DMS153 (cell line): Measurements from ENCODE around the gene CCNB1IP1.
"Not testable (repeated sequence)": the region's sequence is repeated elsewhere in the genome, so short reads cannot be mapped to it uniquely, and the experiment has no call there.

Experiments
- DNase-seq: peaks from one replicate; lab custom pipeline; 2025; lab: John Stamatoyannopoulos, UW

The CCNB1IP1 gene

DNA sequence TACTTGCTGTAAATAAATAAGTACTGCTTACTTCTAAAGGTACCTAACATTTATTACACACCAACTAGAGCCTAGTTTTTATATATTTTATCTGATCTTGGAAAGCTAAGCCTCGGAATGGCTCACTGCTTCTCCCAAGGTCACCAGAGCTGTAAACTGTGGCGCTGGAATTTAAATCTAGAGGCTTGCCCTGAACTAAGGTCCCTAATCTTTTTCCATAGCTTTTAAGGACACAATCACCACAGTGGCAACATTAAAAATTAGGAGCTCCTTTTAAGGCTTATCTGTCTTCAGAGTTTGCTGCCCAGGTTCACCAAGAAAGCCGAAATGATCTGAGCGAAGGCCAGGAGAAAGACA, 670 bp downstream of the CCNB1IP1 start:
- no peak for DNase-seq

DNA sequence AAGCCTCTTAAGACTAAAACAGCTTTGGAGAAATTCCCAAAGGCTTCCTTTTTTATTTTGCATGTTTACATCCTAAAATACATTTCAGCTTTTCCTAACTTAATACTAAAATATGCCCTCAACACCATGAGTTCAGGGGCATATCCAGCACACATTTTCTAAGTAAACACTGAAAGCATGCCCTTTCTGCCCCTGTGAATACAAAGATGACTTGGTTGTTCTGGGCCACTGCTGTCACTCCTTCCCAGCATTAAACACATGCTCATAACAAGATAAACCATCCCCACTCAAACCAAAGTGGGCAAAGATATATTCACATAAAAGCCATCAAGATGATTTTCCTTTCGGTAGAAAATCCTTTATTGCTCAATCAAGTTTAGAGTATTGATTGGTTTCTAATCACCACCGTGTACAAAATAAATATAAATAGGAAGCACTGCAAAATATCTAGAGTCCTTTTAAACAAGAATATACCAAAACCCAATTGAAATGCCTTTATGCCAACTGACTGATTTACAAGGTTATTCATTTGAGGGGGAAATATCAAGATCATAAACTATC, 1.9 kb downstream of the CCNB1IP1 start:
- DNase-seq: no peak

GRCh38 chr14:20329355-20329754, 3.7 kb downstream of the CCNB1IP1 start:
- no peak for DNase-seq

DNA sequence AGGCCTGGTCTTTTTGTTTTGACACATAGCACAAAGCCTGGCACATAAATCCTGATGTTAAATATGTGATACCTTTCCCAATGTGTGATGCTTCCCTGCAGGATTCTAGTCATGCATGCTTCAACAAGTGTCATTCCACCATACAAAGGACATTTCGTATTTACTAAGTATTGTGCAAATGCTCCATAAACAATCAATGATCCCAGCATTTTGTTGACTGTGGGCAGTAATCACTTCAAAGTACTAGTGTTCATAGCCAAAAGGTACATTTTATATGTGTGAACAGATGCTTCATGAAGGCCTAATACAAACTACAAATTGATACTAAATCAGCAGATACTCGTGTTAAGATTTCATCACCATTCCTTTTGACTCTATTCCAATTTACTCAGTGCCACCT, 4.4 kb downstream of the CCNB1IP1 start:
- DNase-seq: no peak

DNA sequence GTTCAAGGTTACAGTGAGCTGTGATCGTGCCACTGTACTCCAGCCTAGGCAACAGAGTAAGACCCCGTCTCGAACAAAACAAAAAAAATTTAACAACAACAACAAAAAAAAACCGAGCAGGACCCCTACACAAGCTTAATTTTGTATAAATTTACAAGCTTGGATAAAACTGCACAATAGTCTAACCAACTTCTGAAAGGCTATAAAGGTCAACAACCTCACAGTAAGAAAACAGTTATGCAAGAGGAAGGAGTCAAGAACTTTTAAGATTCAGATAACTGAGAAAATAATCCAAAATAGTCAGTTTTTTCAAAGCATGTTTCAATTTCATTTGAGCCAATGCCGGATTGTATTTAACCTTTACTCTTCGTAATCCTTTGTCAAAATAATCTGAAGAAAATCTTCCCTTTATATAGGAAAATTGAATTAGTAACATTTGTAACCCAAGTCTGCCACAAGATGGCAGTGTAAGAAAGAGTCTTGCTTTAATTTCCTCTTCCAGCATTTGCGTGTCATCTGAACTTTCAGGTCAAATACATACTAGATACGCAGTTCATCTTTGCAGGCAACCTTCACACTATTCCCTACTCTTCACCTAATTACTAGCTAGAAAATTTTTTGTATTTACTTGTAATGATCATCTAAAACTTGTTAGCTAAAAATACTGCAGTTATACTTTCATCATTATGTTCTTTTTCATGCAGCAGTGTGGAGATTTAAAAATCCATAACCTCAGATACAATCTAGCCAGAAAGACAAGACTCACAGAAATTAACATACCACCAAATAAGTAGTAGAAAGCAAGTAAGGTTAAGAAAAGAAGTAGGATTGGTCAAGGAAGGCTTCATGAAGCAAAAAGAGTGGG, 5.8 kb downstream of the CCNB1IP1 start:
- DNase-seq: peak; percentile 42

GRCh38 chr14:20317720-20318119, 15.4 kb downstream of the CCNB1IP1 start:
- DNase-seq: no peak

- DNase-seq: no peak
Observed at GRCh38 chr14:20314026-20314425, 19.1 kb downstream of the CCNB1IP1 start.

DNA sequence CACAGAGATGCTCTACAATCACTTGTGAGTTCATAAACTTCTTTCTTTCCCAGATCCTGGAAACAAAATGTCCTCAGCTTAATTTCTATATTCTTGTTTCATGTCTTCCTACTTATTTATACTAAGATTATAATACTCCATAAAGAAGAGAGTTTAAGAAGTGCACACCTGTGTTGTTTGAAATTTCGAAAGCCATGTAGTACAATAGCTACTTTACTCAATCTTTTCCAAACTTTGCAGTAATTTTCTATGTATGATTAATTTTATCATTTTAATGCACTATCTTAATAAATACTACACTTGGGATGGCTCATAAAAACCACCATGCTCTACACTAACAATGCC, 27.0 kb downstream of the CCNB1IP1 start:
- DNase-seq: no peak

DNA sequence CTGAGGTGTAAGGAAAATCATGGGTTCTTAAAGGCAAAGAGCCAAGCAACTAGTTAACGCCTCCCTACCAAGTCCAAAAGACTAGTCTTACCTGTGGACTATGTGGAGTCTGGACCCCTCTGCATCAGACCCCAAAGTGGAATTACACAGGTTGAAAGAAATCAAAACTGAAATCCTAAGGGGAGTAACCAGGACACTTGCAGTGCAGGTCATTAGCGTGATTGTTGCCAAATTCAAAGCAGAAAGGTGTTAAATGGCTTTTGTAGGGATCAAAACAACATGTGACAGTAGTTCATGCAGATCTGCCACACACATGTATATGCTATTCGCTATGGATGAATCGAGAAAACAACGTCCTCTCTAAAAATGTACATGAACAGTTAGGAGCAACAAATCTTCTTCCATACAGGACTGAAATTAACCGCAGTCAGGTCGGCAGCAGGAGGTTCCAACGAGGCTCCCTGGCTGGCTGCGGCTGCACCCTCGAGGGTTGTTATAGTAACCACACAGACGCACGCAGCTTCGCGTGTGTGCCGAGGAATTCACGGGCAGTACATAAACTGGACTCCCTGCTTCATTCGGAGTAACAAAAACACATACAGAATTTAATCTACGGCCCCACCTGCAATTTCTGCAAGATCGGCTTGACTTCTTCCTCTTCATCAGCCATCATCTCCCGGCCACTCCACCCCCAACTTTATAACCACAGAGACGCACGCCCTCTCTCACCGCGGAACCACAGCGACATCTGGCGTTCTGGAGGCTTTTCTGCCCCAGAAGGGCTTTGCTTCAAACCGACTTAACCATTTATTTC, 27.6 kb downstream of the CCNB1IP1 start, which contains the start of gene TTC5:
Gene TTC5, minus strand, starts transcription at position 687 of the 814 bp plus-strand sequence. Its CDS starts 14 bp downstream, at position 673.
- peak; percentile 52 for DNase-seq

- DNase-seq: no peak
Observed at GRCh38 chr14:20302042-20302755, 30.9 kb downstream of the CCNB1IP1 start.

- no peak for DNase-seq
Observed at GRCh38 chr14:20295067-20295466, 38.0 kb downstream of the CCNB1IP1 start.

DNA sequence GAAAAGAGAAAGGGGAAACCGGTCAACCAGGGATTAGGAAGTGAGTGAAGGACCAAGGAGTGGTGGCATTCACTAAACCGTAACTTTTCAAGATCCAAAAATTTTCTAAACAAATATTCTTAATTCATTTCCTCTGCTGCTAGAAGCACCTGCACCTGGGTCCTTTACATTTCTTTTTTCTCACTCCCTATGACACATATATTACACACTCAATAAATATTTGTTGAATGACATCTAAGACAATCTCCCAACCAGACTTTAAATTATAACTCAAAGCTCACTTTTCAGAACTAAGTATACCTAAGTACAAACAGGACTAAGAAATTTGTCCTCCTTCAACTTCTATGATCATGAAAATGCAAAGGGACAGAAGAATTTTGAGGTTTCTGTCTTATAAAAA, 38.4 kb downstream of the CCNB1IP1 start:
- no peak for DNase-seq

DNA sequence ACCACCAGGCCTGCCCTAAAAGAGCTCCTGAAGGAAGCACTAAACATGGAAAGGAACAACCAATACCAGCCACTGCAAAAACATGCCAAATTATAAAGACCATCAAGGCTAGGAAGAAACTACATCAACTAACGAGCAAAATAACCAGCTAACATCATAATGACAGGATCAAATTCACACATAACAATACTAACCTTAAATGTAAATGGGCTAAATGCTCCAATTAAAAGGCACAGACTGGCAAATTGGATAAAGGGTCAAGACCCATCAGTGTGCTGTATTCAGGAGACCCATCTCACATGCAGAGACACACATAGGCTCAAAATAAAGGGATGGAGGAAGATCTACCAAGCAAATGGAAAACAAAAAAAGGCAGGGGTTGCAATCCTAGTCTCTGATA, 51.1 kb downstream of the CCNB1IP1 start:
- DNase-seq: not testable (repeated sequence)

GRCh38 chr14:20280265-20280664, 52.8 kb downstream of the CCNB1IP1 start:
- not testable (repeated sequence) for DNase-seq

GRCh38 chr14:20278414-20278813, 54.7 kb downstream of the CCNB1IP1 start:
- peak; percentile 19 for DNase-seq

- no peak for DNase-seq
Observed at GRCh38 chr14:20277409-20277808, 55.7 kb downstream of the CCNB1IP1 start.

DNA sequence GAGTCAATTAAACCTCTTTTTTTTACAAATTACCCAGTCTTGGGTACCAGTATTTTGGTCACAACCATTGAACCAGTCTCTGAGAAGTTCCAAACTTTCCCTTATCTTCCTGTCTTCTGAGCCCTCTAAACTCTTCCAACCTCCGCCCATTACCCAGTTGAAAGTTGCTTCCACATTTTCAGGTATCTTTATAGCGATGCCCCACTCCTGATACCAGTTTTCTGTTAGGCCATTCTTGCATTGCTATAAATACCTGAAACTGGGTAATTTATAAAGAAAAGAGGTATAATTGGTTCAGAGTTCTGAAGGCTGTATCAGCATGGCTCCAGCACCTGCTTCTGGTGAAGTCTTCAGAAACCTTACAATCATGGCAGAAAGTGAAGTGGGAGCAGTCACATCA, 59.0 kb downstream of the CCNB1IP1 start:
- no peak for DNase-seq

DNA sequence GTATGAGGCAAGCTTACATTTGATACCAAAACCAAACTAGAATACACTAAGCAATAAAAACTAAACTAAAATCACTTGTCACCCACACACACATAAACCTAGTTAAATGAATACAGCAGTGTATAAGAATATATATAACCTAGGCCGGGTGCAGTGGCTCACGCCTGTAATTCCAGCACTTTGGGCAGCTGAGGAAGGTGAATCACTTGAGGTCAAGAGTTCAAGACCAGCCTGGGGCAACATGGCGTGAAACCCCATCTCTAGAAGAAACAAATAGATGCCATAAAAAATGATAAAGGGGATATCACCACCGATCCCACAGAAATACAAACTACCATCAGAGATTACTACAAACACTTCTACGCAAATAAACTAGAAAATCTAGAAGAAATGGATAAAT, 68.7 kb downstream of the CCNB1IP1 start:
- not testable (repeated sequence) for DNase-seq

DNA sequence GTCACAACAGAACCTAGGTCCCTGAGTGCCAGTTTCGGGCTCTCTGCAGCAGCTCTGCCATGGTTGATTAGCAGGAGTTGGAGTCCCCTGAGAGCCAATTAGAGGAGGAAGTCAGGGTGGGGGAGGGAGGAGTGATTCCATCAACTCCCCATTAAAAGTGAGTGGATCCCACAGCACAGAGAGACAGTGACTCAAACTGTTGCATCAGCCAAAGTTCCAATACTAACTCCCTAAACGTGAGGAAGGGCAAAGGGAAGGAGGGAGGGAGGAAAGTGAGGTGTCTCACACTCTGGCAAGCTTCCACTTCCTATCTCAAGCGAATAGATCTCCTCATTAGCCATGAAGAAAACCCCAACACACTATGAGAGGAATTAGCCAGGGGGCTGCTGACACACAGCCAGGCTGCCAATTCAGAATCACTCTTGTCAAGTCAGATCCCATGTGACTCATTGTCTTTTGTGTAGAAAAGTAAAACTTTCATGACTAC, 70.4 kb downstream of the CCNB1IP1 start:
- DNase-seq: no peak
